Lower leg skin (tissue), 3 donors: ENCODE measurements around the gene POTEE.
"Not testable (repeated sequence)": the region's sequence is repeated elsewhere in the genome, so short reads cannot be mapped to it uniquely, and the experiment has no call there.

ENCODE experiments used
- POLR2A ChIP-seq, 2 donors: fragments of 450-650 bp; IDR thresholded peaks; one replicate each; pipeline ENCODE4 v1.6.1; 2016 to 2017; ENCODE audit warnings: antibody characterized with exemption in 2 of 2, mild to moderate bottlenecking in 1 of 2, moderate library complexity in 1 of 2
- TF ChIP-seq, protein P1 (sequence below), 3 donors: fragments of 450-650 bp; IDR thresholded peaks; one replicate each; pipeline ENCODE4 v1.5.1; 2016; ENCODE audit warnings: antibody characterized with exemption in 3 of 3, mild to moderate bottlenecking in 3 of 3, moderate library complexity in 2 of 3

DNA sequence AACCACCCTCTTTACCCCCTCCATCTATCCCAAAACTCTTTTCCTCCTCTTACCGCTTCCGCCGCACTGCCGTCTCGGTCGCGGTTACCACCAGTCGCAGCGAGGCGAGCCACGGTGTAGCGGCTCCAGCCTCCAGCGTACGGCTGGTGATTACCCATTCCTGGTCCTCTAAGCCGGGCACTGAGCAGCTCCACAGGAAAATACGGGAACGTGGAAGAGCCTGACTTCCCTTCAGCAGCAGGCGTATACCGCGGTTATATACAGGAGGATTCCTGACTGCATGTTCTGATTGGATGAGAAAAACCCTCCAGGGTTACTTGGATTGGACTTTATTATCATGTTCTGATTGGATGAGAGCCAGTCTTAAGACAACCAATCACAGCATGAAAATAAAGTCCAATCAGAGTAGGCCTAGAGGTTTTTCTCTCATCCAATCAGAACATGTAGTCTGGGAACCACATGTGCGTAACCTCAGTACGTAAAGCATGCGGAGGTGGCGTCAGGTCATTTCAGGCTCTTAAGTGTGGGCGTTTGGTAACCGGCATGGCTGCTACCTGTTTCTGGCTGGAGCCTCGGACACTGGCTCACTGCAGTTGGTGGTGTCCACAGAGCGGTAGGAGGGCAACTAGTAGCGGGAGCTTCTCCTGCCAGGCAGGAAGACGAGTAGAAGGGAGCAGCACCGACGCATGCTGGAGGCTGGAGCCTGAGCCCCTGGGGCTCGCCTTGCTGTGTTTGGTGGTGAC, at the start of gene POTEE:
- TF ChIP-seq, protein P1, sequence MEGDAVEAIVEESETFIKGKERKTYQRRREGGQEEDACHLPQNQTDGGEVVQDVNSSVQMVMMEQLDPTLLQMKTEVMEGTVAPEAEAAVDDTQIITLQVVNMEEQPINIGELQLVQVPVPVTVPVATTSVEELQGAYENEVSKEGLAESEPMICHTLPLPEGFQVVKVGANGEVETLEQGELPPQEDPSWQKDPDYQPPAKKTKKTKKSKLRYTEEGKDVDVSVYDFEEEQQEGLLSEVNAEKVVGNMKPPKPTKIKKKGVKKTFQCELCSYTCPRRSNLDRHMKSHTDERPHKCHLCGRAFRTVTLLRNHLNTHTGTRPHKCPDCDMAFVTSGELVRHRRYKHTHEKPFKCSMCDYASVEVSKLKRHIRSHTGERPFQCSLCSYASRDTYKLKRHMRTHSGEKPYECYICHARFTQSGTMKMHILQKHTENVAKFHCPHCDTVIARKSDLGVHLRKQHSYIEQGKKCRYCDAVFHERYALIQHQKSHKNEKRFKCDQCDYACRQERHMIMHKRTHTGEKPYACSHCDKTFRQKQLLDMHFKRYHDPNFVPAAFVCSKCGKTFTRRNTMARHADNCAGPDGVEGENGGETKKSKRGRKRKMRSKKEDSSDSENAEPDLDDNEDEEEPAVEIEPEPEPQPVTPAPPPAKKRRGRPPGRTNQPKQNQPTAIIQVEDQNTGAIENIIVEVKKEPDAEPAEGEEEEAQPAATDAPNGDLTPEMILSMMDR (IDR thresholded peaks at IDR 0.05), result not testable (repeated sequence)
- not testable (repeated sequence) for TF ChIP-seq POLR2A (IDR thresholded peaks at IDR 0.05)
